Ovary (tissue), 3 donors: ENCODE data around the gene FTO.

ENCODE experiments used
- POLR2A ChIP-seq: fragments of 450-650 bp; IDR thresholded peaks from one replicate; pipeline ENCODE4 v1.6.1; 2017; ENCODE audit warnings: antibody characterized with exemption, mild to moderate bottlenecking, moderate library complexity
- TF ChIP-seq, protein P1 (sequence below), 3 donors: fragments of 450-650 bp in 2 of 3; fragments of 200-600 bp in 1 of 3; IDR thresholded peaks; one replicate each; pipeline versions ENCODE4 v1.5.1 to v1.8.0; 2016 to 2022; ENCODE audit warnings: antibody characterized with exemption in 3 of 3, mild to moderate bottlenecking in 1 of 3
- donor health status: DM: no; HTN: no; CAD: no.

DNA sequence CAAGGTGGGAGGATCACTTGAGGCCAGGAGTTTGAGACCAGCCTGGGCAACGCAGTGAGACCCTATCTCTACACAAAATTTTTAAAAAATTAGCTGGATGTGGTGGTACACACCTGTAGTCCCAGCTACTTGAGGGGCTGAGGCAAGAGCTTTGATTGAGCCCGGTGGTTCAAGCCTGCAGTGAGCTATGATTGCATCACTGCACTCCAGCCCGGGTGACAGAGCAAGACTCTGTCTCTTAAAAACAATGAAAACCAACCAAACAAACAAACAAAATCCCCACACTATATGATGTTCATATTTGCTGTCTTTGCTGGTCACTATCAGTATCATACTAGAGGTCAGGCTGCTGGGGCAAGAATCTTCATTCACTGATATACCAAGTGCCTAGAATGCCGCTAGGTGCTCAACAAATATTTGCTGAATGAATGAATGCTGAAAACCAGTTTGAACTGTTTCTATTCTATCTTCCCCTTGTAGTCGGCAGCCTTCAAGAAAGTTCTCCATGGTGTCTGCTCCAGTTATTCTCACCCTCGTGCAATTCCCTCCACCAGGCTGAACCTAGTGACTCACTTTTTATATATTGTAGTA, 455.6 kb downstream of the FTO start:
- TF ChIP-seq, protein P1, sequence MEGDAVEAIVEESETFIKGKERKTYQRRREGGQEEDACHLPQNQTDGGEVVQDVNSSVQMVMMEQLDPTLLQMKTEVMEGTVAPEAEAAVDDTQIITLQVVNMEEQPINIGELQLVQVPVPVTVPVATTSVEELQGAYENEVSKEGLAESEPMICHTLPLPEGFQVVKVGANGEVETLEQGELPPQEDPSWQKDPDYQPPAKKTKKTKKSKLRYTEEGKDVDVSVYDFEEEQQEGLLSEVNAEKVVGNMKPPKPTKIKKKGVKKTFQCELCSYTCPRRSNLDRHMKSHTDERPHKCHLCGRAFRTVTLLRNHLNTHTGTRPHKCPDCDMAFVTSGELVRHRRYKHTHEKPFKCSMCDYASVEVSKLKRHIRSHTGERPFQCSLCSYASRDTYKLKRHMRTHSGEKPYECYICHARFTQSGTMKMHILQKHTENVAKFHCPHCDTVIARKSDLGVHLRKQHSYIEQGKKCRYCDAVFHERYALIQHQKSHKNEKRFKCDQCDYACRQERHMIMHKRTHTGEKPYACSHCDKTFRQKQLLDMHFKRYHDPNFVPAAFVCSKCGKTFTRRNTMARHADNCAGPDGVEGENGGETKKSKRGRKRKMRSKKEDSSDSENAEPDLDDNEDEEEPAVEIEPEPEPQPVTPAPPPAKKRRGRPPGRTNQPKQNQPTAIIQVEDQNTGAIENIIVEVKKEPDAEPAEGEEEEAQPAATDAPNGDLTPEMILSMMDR (IDR thresholded peaks at IDR 0.05), result no peak
- TF ChIP-seq POLR2A, result no peak
